ENCODE data around the gene MYL4.

The MYL4 gene

GRCh38 chr17:47273245-47273644 lies 64.1 kb downstream of the MYL4 start:
- no peak for DNase-seq (ENCODE audit: low spot score)
